Thyroid gland (tissue), 4 donors: ENCODE measurements around the gene TAF10.

Source experiments
- CTCF ChIP-seq, 6 experiments: fragments of 200-600 bp in 3 of 6; fragments of 450-650 bp in 3 of 6; sonication (generic) in 3 of 6; IDR thresholded peaks; one replicate each; pipeline ENCODE4 v1.5.1; 2016 to 2019; ENCODE audit warnings: antibody characterized with exemption in 6 of 6, mild to moderate bottlenecking in 2 of 6, inconsistent platforms in 1 of 6, moderate library complexity in 1 of 6
- POLR2A ChIP-seq, 2 donors: fragments of 450-650 bp; IDR thresholded peaks; one replicate each; pipeline ENCODE4 v1.6.1; 2017; ENCODE audit warnings: antibody characterized with exemption in 2 of 2, mild to moderate bottlenecking in 2 of 2, moderate library complexity in 1 of 2

- no peak for TF ChIP-seq CTCF (IDR thresholded peaks at IDR 0.05)
- no peak for TF ChIP-seq POLR2A (IDR thresholded peaks at IDR 0.05)
These were observed 15.2 kb upstream of the TAF10 start for GRCh38 chr11:6626971-6627761.
